Thoracic aorta (tissue), 2 donors: ENCODE results near the gene DAB2IP. TPM values are rescaled to one million over a fixed set of nuclear protein-coding genes. Genes with fewer than 3 reads are reported as not detected.
A peak's percentile ranks its signal among the peaks of the same experiment; 100 is the strongest.
"Not testable (repeated sequence)": the region's sequence is repeated elsewhere in the genome, so short reads cannot be mapped to it uniquely, and the experiment has no call there.

ENCODE experiments used
- ATAC-seq: fragments of 150-250 bp; one replicate; pipeline ENCODE4 v1.8.0; 2017; ENCODE audit warnings: low read depth; ENCODE audit not compliant: insufficient number of reproducible peaks, low FRiP score
- DNase-seq: peaks from one replicate; pipeline ENCODE4 v3.0.0-alpha.2; 2020; ENCODE audit warnings: low spot score
- H3K27ac ChIP-seq, 2 donors: fragments of 200-600 bp; sonication (generic); 1 replicate in 1 of 2; 2 replicates in 1 of 2; pipeline ENCODE4 v1.5.1; 2016; ENCODE audit warnings: mild to moderate bottlenecking in 2 of 2, moderate library complexity in 2 of 2
- H3K27me3 ChIP-seq: fragments of 200-600 bp; sonication (generic); replicated peaks from 2 replicates; pipeline ENCODE4 v1.6.0; 2016; ENCODE audit warnings: mild to moderate bottlenecking; ENCODE audit not compliant: insufficient read depth
- H3K36me3 ChIP-seq: fragments of 200-600 bp; sonication (generic); one replicate; pipeline ENCODE4 v1.5.1; 2016
- H3K4me1 ChIP-seq, 2 donors: fragments of 200-600 bp; sonication (generic); 1 replicate in 1 of 2; 2 replicates in 1 of 2; pipeline versions ENCODE4 v1.5.1 to v1.6.0; 2016; ENCODE audit warnings: low read depth in 2 of 2, mild to moderate bottlenecking in 1 of 2; ENCODE audit not compliant: control insufficient read depth in 1 of 2
- H3K4me3 ChIP-seq: fragments of 200-600 bp; sonication (generic); 2 replicates; pipeline ENCODE4 v1.5.1; 2016; ENCODE audit warnings: mild to moderate bottlenecking
- H3K9me3 ChIP-seq: fragments of 200-600 bp; sonication (generic); 2 replicates; pipeline ENCODE4 v1.5.1; 2016
- total RNA-seq, 2 donors: library from RNA; depleted of rRNA; stranded (reverse); fragments of >200 nt; gene quantifications; one replicate each; pipeline versions ENCODE4 v1.1.0 to v1.2.3, GENCODE V29; 2016
- TF ChIP-seq, protein P1 (sequence below): fragments of 200-600 bp; sonication (generic); IDR thresholded peaks from one replicate; pipeline ENCODE4 v1.5.1; 2019; ENCODE audit warnings: antibody characterized with exemption

The DAB2IP gene
- total RNA-seq, 2 donors from 2014 or later: 87.4 to 104 TPM

DNA sequence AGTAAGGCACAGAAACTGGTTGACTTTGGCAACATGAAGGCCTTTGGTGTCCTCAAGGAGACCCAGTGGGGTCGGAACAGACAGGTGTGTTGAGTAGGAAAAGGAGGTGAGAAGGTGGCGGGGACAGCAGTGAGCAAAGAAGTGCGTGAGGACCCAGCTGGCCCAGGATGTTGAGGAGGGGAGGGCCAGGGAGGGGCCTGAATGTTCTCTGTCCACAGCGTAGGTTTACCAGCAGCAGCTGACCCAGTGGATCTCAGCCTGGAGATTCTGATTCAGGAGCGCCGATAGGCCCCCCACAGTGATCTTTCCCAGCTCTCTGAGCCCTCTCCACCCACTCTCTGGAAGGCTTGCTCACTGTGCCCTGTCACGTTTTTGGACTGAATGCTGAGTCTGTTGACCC is 88.5 kb downstream of the DAB2IP start:
- ATAC-seq: no peak
- Histone ChIP-seq H3K9me3 (no peaks in the 10 kb centered on the region), H3K4me1 (peaks cover 63 to 93% of the 10 kb centered on the region in 2 donors), H3K4me3 (no peak overlapping the region), H3K27ac (peak overlapping the region; percentile 88 to 94), H3K27me3 (no peaks in the 10 kb centered on the region), H3K36me3 (no peaks in the 10 kb centered on the region)
- no peak for DNase-seq
- TF ChIP-seq, protein P1, sequence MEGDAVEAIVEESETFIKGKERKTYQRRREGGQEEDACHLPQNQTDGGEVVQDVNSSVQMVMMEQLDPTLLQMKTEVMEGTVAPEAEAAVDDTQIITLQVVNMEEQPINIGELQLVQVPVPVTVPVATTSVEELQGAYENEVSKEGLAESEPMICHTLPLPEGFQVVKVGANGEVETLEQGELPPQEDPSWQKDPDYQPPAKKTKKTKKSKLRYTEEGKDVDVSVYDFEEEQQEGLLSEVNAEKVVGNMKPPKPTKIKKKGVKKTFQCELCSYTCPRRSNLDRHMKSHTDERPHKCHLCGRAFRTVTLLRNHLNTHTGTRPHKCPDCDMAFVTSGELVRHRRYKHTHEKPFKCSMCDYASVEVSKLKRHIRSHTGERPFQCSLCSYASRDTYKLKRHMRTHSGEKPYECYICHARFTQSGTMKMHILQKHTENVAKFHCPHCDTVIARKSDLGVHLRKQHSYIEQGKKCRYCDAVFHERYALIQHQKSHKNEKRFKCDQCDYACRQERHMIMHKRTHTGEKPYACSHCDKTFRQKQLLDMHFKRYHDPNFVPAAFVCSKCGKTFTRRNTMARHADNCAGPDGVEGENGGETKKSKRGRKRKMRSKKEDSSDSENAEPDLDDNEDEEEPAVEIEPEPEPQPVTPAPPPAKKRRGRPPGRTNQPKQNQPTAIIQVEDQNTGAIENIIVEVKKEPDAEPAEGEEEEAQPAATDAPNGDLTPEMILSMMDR: no peak

GRCh38 chr9:121741228-121741918 is 89.9 kb downstream of the DAB2IP start:
- DNase-seq (no peak), ATAC-seq (no peak)
- no peaks in the 10 kb centered on the region for H3K27me3 ChIP-seq
- H3K36me3 ChIP-seq: no peaks in the 10 kb centered on the region
- H3K4me3 ChIP-seq: no peak overlapping the region
- peaks cover 61 to 95% of the 10 kb centered on the region in 2 donors for H3K4me1 ChIP-seq
- H3K27ac ChIP-seq: peak overlapping the region in 1 of 2 donors; percentile 94
- no peaks in the 10 kb centered on the region for H3K9me3 ChIP-seq
- TF ChIP-seq, protein P1: no peak

DNA sequence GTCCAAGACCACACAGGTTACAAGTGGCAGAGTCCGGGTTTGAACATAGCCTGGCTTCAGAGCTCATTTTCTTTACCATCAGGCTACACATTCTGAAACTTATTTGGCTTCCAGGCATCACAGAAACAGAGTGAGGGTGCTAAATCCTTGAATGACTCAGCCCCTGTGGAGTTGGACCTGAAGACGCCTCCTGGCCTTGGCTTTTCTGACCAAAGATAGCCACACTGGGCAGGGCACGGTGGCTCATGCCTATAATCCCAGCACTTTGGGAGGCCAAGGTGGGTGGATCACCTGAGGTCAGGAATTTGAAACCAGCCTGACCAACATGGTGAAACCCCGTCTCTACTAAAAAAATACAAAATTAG is 90.5 kb downstream of the DAB2IP start:
- not testable (repeated sequence) for H3K9me3 ChIP-seq, ATAC-seq, H3K4me3 ChIP-seq, DNase-seq, H3K27me3 ChIP-seq, H3K36me3 ChIP-seq
- peak overlapping the region in 1 of 2 donors; percentile 94 for H3K27ac ChIP-seq
- peaks cover 62 to 95% of the 10 kb centered on the region in 2 donors for H3K4me1 ChIP-seq

DNA sequence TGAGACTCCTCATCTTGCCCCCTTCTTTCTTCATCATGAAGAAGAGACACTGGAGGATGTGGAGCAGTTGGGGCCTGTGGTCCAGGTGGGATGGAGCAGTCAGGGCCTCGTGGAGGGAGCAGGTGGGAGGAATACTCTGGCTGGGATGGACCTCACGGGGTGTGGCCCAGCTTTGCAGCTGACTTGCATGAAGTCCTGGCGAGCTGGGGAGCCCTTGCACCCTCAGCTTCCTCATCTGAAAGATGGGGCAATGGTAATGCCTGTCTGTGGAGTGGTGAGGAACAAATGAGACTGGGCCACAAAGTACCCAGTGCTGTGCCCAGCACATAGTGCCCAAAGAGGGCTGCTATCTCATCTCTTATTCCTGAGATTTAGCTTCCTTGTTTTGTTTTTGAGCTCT is 91.5 kb downstream of the DAB2IP start:
- H3K9me3 ChIP-seq: no peaks in the 10 kb centered on the region
- TF ChIP-seq, protein P1: no peak
- peaks cover 53 to 95% of the 10 kb centered on the region in 2 donors for H3K4me1 ChIP-seq
- H3K4me3 ChIP-seq: peak overlapping the region; percentile 77
- ATAC-seq (no peak), DNase-seq (no peak)
- no peaks in the 10 kb centered on the region for H3K36me3 ChIP-seq
- H3K27me3 ChIP-seq: no peaks in the 10 kb centered on the region
- H3K27ac ChIP-seq: peak overlapping the region; percentile 83 to 94

- Histone ChIP-seq H3K36me3 (no peaks in the 10 kb centered on the region), H3K27me3 (no peaks in the 10 kb centered on the region), H3K4me3 (peak overlapping the region; percentile 77), H3K9me3 (no peaks in the 10 kb centered on the region), H3K27ac (peak overlapping the region; percentile 83 to 94), H3K4me1 (peaks cover 49 to 95% of the 10 kb centered on the region in 2 donors)
- ATAC-seq (peak; percentile 73), DNase-seq (peak; percentile 62)
- TF ChIP-seq, protein P1: peak; percentile 13
These were observed 92.1 kb downstream of the DAB2IP start for GRCh38 chr9:121743441-121744001.
